ENCODE data around the gene PCNX2. TPM values are rescaled to one million over a fixed set of nuclear protein-coding genes. Genes with fewer than 3 reads are reported as not detected.

Gene PCNX2
- total RNA-seq, 2 donors from 2014 or later, result 23.9 to 39.1 TPM

- H3K9ac ChIP-seq (ENCODE audit: extremely low read depth, low read length, poor library complexity, severe bottlenecking), result no peak overlapping the region
- H3K4me3 ChIP-seq (ENCODE audit: low read length), result no peak overlapping the region
- Mint-ChIP-seq H3K4me1 (peaks cover 4% of the 10 kb centered on the region), H3K4me3 (no peak overlapping the region), H3K27me3 (ENCODE audit: insufficient read depth) (no peaks in the 10 kb centered on the region), H3K36me3 (ENCODE audit: low read depth) (peaks cover 22% of the 10 kb centered on the region), H3K9me3 (no peaks in the 10 kb centered on the region), H3K27ac (no peak overlapping the region)
- no peaks in the 10 kb centered on the region for H3K27me3 ChIP-seq (ENCODE audit: control insufficient read depth, insufficient read depth, low read length, poor library complexity, severe bottlenecking)
- H3K9me3 ChIP-seq (ENCODE audit: control insufficient read depth, low read length), result no peaks in the 10 kb centered on the region
- 98 to 100% methylated on average over 4 to 6 of the region's 6 CpGs for WGBS, 2 experiments (ENCODE audit: insufficient coverage in 1 of 2, insufficient read length in 1 of 2)
- H3K4me1 ChIP-seq (ENCODE audit: control insufficient read depth, insufficient read depth, low read length), result no peaks in the 10 kb centered on the region
- no peak for DNase-seq
- H3K27ac ChIP-seq (ENCODE audit: low read depth, low read length), result no peak overlapping the region
- no peak for TF ChIP-seq CTCF (conservative IDR thresholded peaks at IDR 0.05)
- peaks cover 7% of the 10 kb centered on the region for H3K36me3 ChIP-seq (ENCODE audit: control insufficient read depth, insufficient read depth, low read length)
Measured at GRCh38 chr1:232965912-232966217, 329.7 kb downstream of the PCNX2 start.

GRCh38 chr1:232965124-232965911, 330.2 kb downstream of the PCNX2 start:
- Histone ChIP-seq H3K4me1 (ENCODE audit: control insufficient read depth, insufficient read depth, low read length) (no peaks in the 10 kb centered on the region), H3K9ac (ENCODE audit: extremely low read depth, low read length, poor library complexity, severe bottlenecking) (no peak overlapping the region), H3K36me3 (ENCODE audit: control insufficient read depth, insufficient read depth, low read length) (peaks cover 4% of the 10 kb centered on the region), H3K27me3 (ENCODE audit: control insufficient read depth, insufficient read depth, low read length, poor library complexity, severe bottlenecking) (no peaks in the 10 kb centered on the region), H3K4me3 (ENCODE audit: low read length) (no peak overlapping the region), H3K27ac (ENCODE audit: low read depth, low read length) (no peak overlapping the region), H3K9me3 (ENCODE audit: control insufficient read depth, low read length) (no peaks in the 10 kb centered on the region)
- H3K4me3 Mint-ChIP-seq, result no peak overlapping the region
- H3K36me3 Mint-ChIP-seq (ENCODE audit: low read depth), result peaks cover 23% of the 10 kb centered on the region
- WGBS, 2 experiments (ENCODE audit: insufficient coverage in 1 of 2, insufficient read length in 1 of 2), result 94 to 97% methylated on average over 7 to 10 of the region's 10 CpGs
- TF ChIP-seq CTCF (conservative IDR thresholded peaks at IDR 0.05), result no peak
- H3K27me3 Mint-ChIP-seq (ENCODE audit: insufficient read depth), result no peaks in the 10 kb centered on the region
- H3K9me3 Mint-ChIP-seq, result no peaks in the 10 kb centered on the region
- peaks cover 4% of the 10 kb centered on the region for H3K4me1 Mint-ChIP-seq
- DNase-seq, result no peak
- H3K27ac Mint-ChIP-seq, result peak overlapping the region; percentile 27

- Mint-ChIP-seq H3K27me3 (ENCODE audit: insufficient read depth) (no peaks in the 10 kb centered on the region), H3K4me1 (peaks cover 4% of the 10 kb centered on the region), H3K4me3 (no peak overlapping the region), H3K27ac (no peak overlapping the region), H3K9me3 (no peaks in the 10 kb centered on the region), H3K36me3 (ENCODE audit: low read depth) (peaks cover 20% of the 10 kb centered on the region)
- Histone ChIP-seq H3K27ac (ENCODE audit: low read depth, low read length) (no peak overlapping the region), H3K36me3 (ENCODE audit: control insufficient read depth, insufficient read depth, low read length) (peaks cover 4% of the 10 kb centered on the region), H3K4me1 (ENCODE audit: control insufficient read depth, insufficient read depth, low read length) (no peaks in the 10 kb centered on the region), H3K9ac (ENCODE audit: extremely low read depth, low read length, poor library complexity, severe bottlenecking) (no peak overlapping the region), H3K9me3 (ENCODE audit: control insufficient read depth, low read length) (no peaks in the 10 kb centered on the region), H3K27me3 (ENCODE audit: control insufficient read depth, insufficient read depth, low read length, poor library complexity, severe bottlenecking) (no peaks in the 10 kb centered on the region), H3K4me3 (ENCODE audit: low read length) (no peak overlapping the region)
- no peak for TF ChIP-seq CTCF (conservative IDR thresholded peaks at IDR 0.05)
- DNase-seq, result no peak
- 91 to 96% methylated on average over 2 to 4 of the region's 4 CpGs for WGBS, 2 experiments (ENCODE audit: insufficient coverage in 1 of 2, insufficient read length in 1 of 2)
Measured at GRCh38 chr1:232964601-232965000, 330.9 kb downstream of the PCNX2 start.

Data from endodermal cell (in vitro differentiated cells).